PC-9 (cell line): Measurements from ENCODE around the gene TEX261. TPM values are rescaled to one million over a fixed set of nuclear protein-coding genes. Genes with fewer than 3 reads are reported as not detected.
A peak's percentile ranks its signal among the peaks of the same experiment; 100 is the strongest.

Source experiments
- BruUV-seq: library from RNA; stranded (reverse); fragments of 400-500 nt; replicated peaks from 2 replicates; lab custom pipeline; 2021; lab: Mats Ljungman, UMichigan
- CTCF ChIA-PET: fragments of 300-600 bp; sonication (Branson Sonifier 250); formaldehyde crosslinking; loops from one replicate; lab custom pipeline; 2022; ENCODE audit warnings: antibody characterized with exemption; lab: Charles Lee
- POLR2A ChIA-PET: fragments of 300-600 bp; sonication (Branson Sonifier 250); formaldehyde crosslinking; loops from one replicate; lab custom pipeline; 2022; ENCODE audit warnings: antibody characterized with exemption; ENCODE audit not compliant: unreplicated experiment; lab: Charles Lee
- DNase-seq, 2 experiments: peaks; one replicate each; pipeline versions ENCODE4 v3.0.0 to v3.0.0-alpha.2; 2015 to 2022; ENCODE audit warnings: mixed read lengths in 1 of 2
- H2AFZ ChIP-seq: fragments of 200-600 bp; sonication (generic); 2 replicates; pipeline ENCODE4 v1.8.1; 2017; ENCODE audit warnings: antibody characterized with exemption
- H3F3A ChIP-seq: fragments of 200-600 bp; sonication (generic); 2 replicates; pipeline ENCODE4 v1.8.1; 2017; ENCODE audit warnings: antibody characterized with exemption, mild to moderate bottlenecking, low read depth; ENCODE audit not compliant: insufficient read depth
- H3K27ac ChIP-seq: fragments of 200-600 bp; sonication (generic); 2 replicates; pipeline ENCODE4 v1.6.1; 2016; ENCODE audit warnings: mixed run types
- H3K27me3 ChIP-seq: fragments of 200-600 bp; sonication (generic); 2 replicates; pipeline ENCODE4 v1.6.1; 2016; ENCODE audit warnings: low read depth, mixed run types; ENCODE audit not compliant: insufficient read depth
- H3K36me3 ChIP-seq: fragments of 200-600 bp; sonication (generic); 2 replicates; pipeline ENCODE4 v1.6.1; 2016; ENCODE audit warnings: low read depth, mixed run types
- H3K4me1 ChIP-seq: fragments of 200-600 bp; sonication (generic); replicated peaks from 2 replicates; pipeline ENCODE4 v1.6.1; 2016; ENCODE audit warnings: mixed run types; ENCODE audit not compliant: insufficient read depth
- H3K4me2 ChIP-seq: fragments of 200-600 bp; sonication (generic); 2 replicates; pipeline ENCODE4 v1.6.1; 2017; ENCODE audit warnings: mixed run types
- H3K4me3 ChIP-seq: fragments of 200-600 bp; sonication (generic); 2 replicates; pipeline ENCODE4 v1.6.1; 2016; ENCODE audit warnings: mixed run types
- H3K79me2 ChIP-seq: fragments of 200-600 bp; sonication (generic); 2 replicates; pipeline ENCODE4 v1.6.1; 2017; ENCODE audit warnings: low read depth, mixed run types
- H3K9me2 ChIP-seq: fragments of 200-600 bp; sonication (generic); 2 replicates; pipeline ENCODE4 v1.8.1; 2017; ENCODE audit warnings: mild to moderate bottlenecking; ENCODE audit not compliant: insufficient read depth
- H3K9me3 ChIP-seq: fragments of 200-600 bp; sonication (generic); 2 replicates; pipeline ENCODE4 v1.8.1; 2016; ENCODE audit warnings: low read depth; ENCODE audit not compliant: insufficient read depth
- H4K20me1 ChIP-seq: fragments of 200-600 bp; sonication (generic); 2 replicates; pipeline ENCODE4 v1.8.1; 2017; ENCODE audit not compliant: insufficient read depth
- CTCF ChIP-seq: fragments of 200-600 bp; sonication (generic); conservative IDR thresholded peaks from 2 replicates; pipeline ENCODE4 v1.6.1; 2017; ENCODE audit warnings: mixed run types, antibody characterized with exemption, mild to moderate bottlenecking, moderate library complexity
- EZH2 ChIP-seq: fragments of 200-600 bp; sonication (generic); IDR thresholded peaks from 2 replicates; pipeline ENCODE4 v1.8.0; 2017; ENCODE audit warnings: antibody characterized with exemption, low read depth
- intact Hi-C: fragments of 100-400 bp; cut with micrococcal nuclease; formaldehyde crosslinking; loops from one replicate; pipeline ENCODE4 v1.10.0; 2022; ENCODE audit not compliant: unreplicated experiment
- total RNA-seq: library from RNA; stranded (reverse); gene quantifications from 2 replicates; pipeline ENCODE4 v1.2.3, GENCODE V29; 2021

TEX261 gene
- total RNA-seq, 1 experiment from 2014 or later = 47.6 TPM

- DNase-seq = peak in 1 of 2 experiments; percentile 64
- intact Hi-C loops = loop anchor here (1.0 to 10.0 kb wide), 4 partner anchors 29 to 323 kb away; no protein-coding TSS in a partner anchor
Observed at GRCh38 chr2:70977605-70978205, 17.0 kb downstream of the TEX261 start.

DNA sequence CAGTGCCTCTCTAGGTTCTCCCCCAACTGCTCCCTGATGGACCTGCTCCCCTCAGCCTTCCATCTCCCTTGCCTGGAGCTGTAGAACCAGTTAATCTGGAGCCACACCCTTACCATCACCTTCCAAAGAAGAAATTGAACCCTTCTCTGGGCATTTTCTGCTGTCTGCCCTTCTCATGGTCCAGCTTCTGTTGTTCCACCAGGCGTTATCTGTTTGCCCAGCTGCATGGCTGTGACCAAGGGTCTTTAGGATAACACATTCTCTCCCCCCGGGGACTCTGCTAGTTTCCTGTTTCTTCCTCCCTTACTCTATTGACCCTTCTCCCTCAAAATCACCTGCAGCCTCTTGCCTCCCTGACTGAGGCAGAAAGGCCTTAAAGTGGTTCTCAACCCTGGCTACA lies 19.4 kb downstream of the TEX261 start:
- ChIA-PET POLR2A (interaction anchor here (0.7 kb wide), 1 partner anchor 108 kb away, joined by 3 read pairs; no protein-coding TSS in a partner anchor), CTCF (no interaction called here)
- no peak overlapping the region for H3K27ac ChIP-seq

More at GRCh38 chr2:70977605-70978205, 17.0 kb downstream of the TEX261 start:
- no peak overlapping the region for H2AFZ ChIP-seq
- no peaks in the 10 kb centered on the region for H3K9me3 ChIP-seq
- CTCF ChIA-PET = interaction anchor here (0.6 kb wide), 1 partner anchor 386 kb away, joined by 5 read pairs; no protein-coding TSS in a partner anchor
- H4K20me1 ChIP-seq = no peaks in the 10 kb centered on the region
- no peaks in the 10 kb centered on the region for H3K9me2 ChIP-seq
- H3K27ac ChIP-seq = no peak overlapping the region
- H3K4me1 ChIP-seq = peaks cover 17% of the 10 kb centered on the region
- peaks cover 6% of the 10 kb centered on the region; the same call in 1 of the 2 replicates for H3F3A ChIP-seq
- no peak for TF ChIP-seq EZH2
- peak; percentile 23; the same call in 1 of the 2 replicates for TF ChIP-seq CTCF
- H3K36me3 ChIP-seq = no peaks in the 10 kb centered on the region
- POLR2A ChIA-PET = no interaction called here
- no TSS peak for BruUV-seq
- no peaks in the 10 kb centered on the region for H3K27me3 ChIP-seq
- H3K4me3 ChIP-seq = peak overlapping the region; percentile 53; the same call in 1 of the 2 replicates
- H3K4me2 ChIP-seq = peak overlapping the region; percentile 78
- H3K79me2 ChIP-seq = no peaks in the 10 kb centered on the region

GRCh38 chr2:70974592-70974991 lies 20.1 kb downstream of the TEX261 start:
- Histone ChIP-seq H4K20me1 (no peaks in the 10 kb centered on the region), H3K4me1 (peaks cover 17% of the 10 kb centered on the region), H3K79me2 (no peaks in the 10 kb centered on the region), H3F3A (peaks cover 6% of the 10 kb centered on the region; the same call in 1 of the 2 replicates), H3K9me2 (no peaks in the 10 kb centered on the region), H3K4me2 (no peak overlapping the region), H2AFZ (no peak overlapping the region), H3K27ac (no peak overlapping the region), H3K36me3 (no peaks in the 10 kb centered on the region), H3K9me3 (no peaks in the 10 kb centered on the region), H3K4me3 (no peak overlapping the region), H3K27me3 (no peaks in the 10 kb centered on the region)
- intact Hi-C loops = loop anchor here (10.0 kb wide), 1 partner anchor 320 kb away; no protein-coding TSS in a partner anchor
- TF ChIP-seq EZH2 = no peak
- no peak for TF ChIP-seq CTCF
- no peak for DNase-seq
- BruUV-seq = no TSS peak
- ChIA-PET POLR2A (interaction anchor here (0.7 kb wide), 1 partner anchor 108 kb away, joined by 3 read pairs; no protein-coding TSS in a partner anchor), CTCF (no interaction called here)

More for the DNA sequence above, 19.4 kb downstream of the TEX261 start:
- BruUV-seq = no TSS peak
- no peaks in the 10 kb centered on the region for H3K9me2 ChIP-seq
- TF ChIP-seq CTCF (no peak), EZH2 (no peak)
- no peaks in the 10 kb centered on the region for H4K20me1 ChIP-seq
- H3F3A ChIP-seq = peaks cover 6% of the 10 kb centered on the region; the same call in 1 of the 2 replicates
- no peaks in the 10 kb centered on the region for H3K79me2 ChIP-seq
- H3K4me2 ChIP-seq = no peak overlapping the region
- no peak overlapping the region for H2AFZ ChIP-seq
- no peaks in the 10 kb centered on the region for H3K27me3 ChIP-seq
- DNase-seq = no peak
- intact Hi-C loops = loop anchor here (10.0 kb wide), 1 partner anchor 320 kb away; no protein-coding TSS in a partner anchor
- no peak overlapping the region for H3K4me3 ChIP-seq
- H3K4me1 ChIP-seq = peaks cover 17% of the 10 kb centered on the region
- H3K36me3 ChIP-seq = no peaks in the 10 kb centered on the region
- no peaks in the 10 kb centered on the region for H3K9me3 ChIP-seq
